ENCODE results near the gene MEGF9. TPM values are rescaled to one million over a fixed set of nuclear protein-coding genes. Genes with fewer than 3 reads are reported as not detected.
"Not testable (repeated sequence)": the region's sequence is repeated elsewhere in the genome, so short reads cannot be mapped to it uniquely, and the experiment has no call there.

MEGF9 gene
- total RNA-seq, 1 donor from 2014 or later, result 5.0 TPM

- peaks cover 9% of the 10 kb centered on the region for H3K4me1 Mint-ChIP-seq (ENCODE audit: low read depth)
- no peaks in the 10 kb centered on the region for H3K9me3 Mint-ChIP-seq
- no peak overlapping the region for H3K27ac Mint-ChIP-seq
- intact Hi-C loops (cut with micrococcal nuclease), result no loop called here
- no peak for DNase-seq (ENCODE audit: low spot score)
- no peaks in the 10 kb centered on the region for H3K36me3 Mint-ChIP-seq (ENCODE audit: low read depth)
- H3K27me3 Mint-ChIP-seq (ENCODE audit: low read depth), result no peaks in the 10 kb centered on the region
- no peak overlapping the region for H3K4me3 Mint-ChIP-seq (ENCODE audit: low read depth)
These were observed 55.1 kb downstream of the MEGF9 start for GRCh38 chr9:120659209-120659608.

GRCh38 chr9:120655005-120655622 lies 59.2 kb downstream of the MEGF9 start:
- no peaks in the 10 kb centered on the region for H3K9me3 Mint-ChIP-seq
- intact Hi-C loops (cut with micrococcal nuclease), result no loop called here
- no peak overlapping the region for H3K4me3 Mint-ChIP-seq (ENCODE audit: low read depth)
- no peaks in the 10 kb centered on the region for H3K27me3 Mint-ChIP-seq (ENCODE audit: low read depth)
- H3K36me3 Mint-ChIP-seq (ENCODE audit: low read depth), result no peaks in the 10 kb centered on the region
- H3K27ac Mint-ChIP-seq, result no peak overlapping the region
- peaks cover 9% of the 10 kb centered on the region for H3K4me1 Mint-ChIP-seq (ENCODE audit: low read depth)
- no peak for DNase-seq (ENCODE audit: low spot score)

- H3K4me1 Mint-ChIP-seq (ENCODE audit: low read depth), result peaks cover 9% of the 10 kb centered on the region
- H3K4me3 Mint-ChIP-seq (ENCODE audit: low read depth), result no peak overlapping the region
- H3K36me3 Mint-ChIP-seq (ENCODE audit: low read depth), result no peaks in the 10 kb centered on the region
- DNase-seq (ENCODE audit: low spot score), result no peak
- intact Hi-C loops (cut with micrococcal nuclease), result no loop called here
- H3K27ac Mint-ChIP-seq, result no peak overlapping the region
- H3K9me3 Mint-ChIP-seq, result no peaks in the 10 kb centered on the region
- H3K27me3 Mint-ChIP-seq (ENCODE audit: low read depth), result no peaks in the 10 kb centered on the region
These were observed 60.0 kb downstream of the MEGF9 start for GRCh38 chr9:120654272-120654671.

GRCh38 chr9:120653762-120654161 lies 60.5 kb downstream of the MEGF9 start:
- no peak for DNase-seq (ENCODE audit: low spot score)
- H3K4me1 Mint-ChIP-seq (ENCODE audit: low read depth), result peaks cover 9% of the 10 kb centered on the region
- no peak overlapping the region for H3K4me3 Mint-ChIP-seq (ENCODE audit: low read depth)
- H3K9me3 Mint-ChIP-seq, result no peaks in the 10 kb centered on the region
- intact Hi-C loops (cut with micrococcal nuclease), result no loop called here
- H3K27ac Mint-ChIP-seq, result no peak overlapping the region
- no peaks in the 10 kb centered on the region for H3K27me3 Mint-ChIP-seq (ENCODE audit: low read depth)
- H3K36me3 Mint-ChIP-seq (ENCODE audit: low read depth), result no peaks in the 10 kb centered on the region

DNA sequence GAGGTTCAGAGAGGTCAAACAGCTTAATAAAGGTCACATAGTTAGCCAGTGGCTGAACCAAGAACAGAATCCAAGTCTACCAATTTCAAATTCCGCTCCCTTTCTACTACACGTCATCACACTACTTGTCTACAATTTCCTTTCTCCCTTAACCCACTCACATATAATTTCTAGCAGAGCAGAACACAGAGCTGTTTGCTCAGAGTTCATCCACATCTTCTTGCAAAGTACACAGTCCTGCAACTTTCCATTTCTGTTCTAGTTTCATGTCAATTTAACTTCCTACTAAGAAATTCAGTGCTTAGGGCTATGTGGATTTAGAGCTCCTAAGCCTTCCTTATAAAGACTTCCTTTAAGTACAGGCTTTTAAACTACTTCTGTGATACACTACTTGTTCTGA lies 61.3 kb downstream of the MEGF9 start:
- no peak overlapping the region for H3K4me3 Mint-ChIP-seq (ENCODE audit: low read depth)
- H3K36me3 Mint-ChIP-seq (ENCODE audit: low read depth), result no peaks in the 10 kb centered on the region
- H3K27me3 Mint-ChIP-seq (ENCODE audit: low read depth), result no peaks in the 10 kb centered on the region
- H3K27ac Mint-ChIP-seq, result no peak overlapping the region
- intact Hi-C loops (cut with micrococcal nuclease), result no loop called here
- H3K4me1 Mint-ChIP-seq (ENCODE audit: low read depth), result peaks cover 9% of the 10 kb centered on the region
- no peak for DNase-seq (ENCODE audit: low spot score)
- no peaks in the 10 kb centered on the region for H3K9me3 Mint-ChIP-seq

DNA sequence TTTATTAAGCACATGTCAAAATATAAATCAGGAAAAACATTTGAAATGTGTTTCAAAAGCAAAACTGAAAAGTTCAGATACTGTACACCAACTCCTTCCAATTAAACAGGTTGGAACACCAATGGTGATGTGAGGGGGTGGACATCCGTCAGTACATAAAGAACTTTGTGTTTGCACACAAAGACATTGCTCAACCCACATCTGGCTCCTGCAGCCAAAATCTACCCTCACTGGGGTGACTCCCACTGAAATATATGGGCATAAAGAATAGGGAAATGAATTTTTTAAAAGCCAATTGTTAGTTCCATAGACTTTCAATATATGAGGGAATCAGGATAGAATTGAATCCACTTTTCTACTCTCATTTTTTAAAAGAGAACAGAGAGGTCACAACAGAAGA lies 63.9 kb downstream of the MEGF9 start:
- H3K27ac Mint-ChIP-seq, result no peak overlapping the region
- DNase-seq (ENCODE audit: low spot score), result no peak

DNA sequence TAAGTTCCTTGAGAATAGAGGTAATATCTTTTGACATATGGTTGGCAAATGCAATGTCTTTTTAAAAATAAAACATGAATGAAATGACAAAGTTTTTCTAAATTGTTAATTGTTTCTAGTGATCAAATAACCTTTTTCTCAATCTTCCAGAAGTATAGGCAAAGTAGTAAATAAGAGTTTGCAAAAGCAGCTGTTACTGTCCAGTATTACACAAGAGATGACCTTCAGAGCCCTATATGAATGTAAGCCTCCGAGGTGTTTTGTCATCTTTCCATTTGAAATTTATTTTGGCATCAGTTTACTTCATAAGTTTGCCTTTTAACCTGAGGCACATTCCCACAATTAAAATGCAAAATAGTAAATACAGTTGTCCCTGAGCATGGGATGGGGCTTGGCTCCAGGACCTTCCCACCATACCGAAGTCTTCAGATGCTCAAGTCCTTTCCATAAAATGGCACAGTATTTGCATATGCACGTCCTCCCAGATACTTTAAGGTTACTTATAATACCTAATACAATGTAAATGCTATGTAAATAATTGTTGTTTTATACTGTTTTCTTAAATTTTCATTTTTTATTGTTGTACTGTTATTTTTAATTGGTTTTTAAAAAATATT lies 65.6 kb downstream of the MEGF9 start:
- Mint-ChIP-seq H3K36me3 (ENCODE audit: low read depth) (no peaks in the 10 kb centered on the region), H3K9me3 (no peaks in the 10 kb centered on the region), H3K27ac (no peak overlapping the region), H3K27me3 (ENCODE audit: low read depth) (no peaks in the 10 kb centered on the region), H3K4me1 (ENCODE audit: low read depth) (no peaks in the 10 kb centered on the region), H3K4me3 (ENCODE audit: low read depth) (no peak overlapping the region)
- intact Hi-C loops (cut with micrococcal nuclease), result no loop called here
- no peak for DNase-seq (ENCODE audit: low spot score)

More for the DNA sequence above, 63.9 kb downstream of the MEGF9 start:
- no peak overlapping the region for H3K4me3 Mint-ChIP-seq (ENCODE audit: low read depth)
- no peaks in the 10 kb centered on the region for H3K36me3 Mint-ChIP-seq (ENCODE audit: low read depth)
- H3K4me1 Mint-ChIP-seq (ENCODE audit: low read depth), result peaks cover 6% of the 10 kb centered on the region
- no peaks in the 10 kb centered on the region for H3K27me3 Mint-ChIP-seq (ENCODE audit: low read depth)
- H3K9me3 Mint-ChIP-seq, result no peaks in the 10 kb centered on the region
- intact Hi-C loops (cut with micrococcal nuclease), result no loop called here

GRCh38 chr9:120646948-120647347 lies 67.3 kb downstream of the MEGF9 start:
- Mint-ChIP-seq H3K36me3 (ENCODE audit: low read depth) (no peaks in the 10 kb centered on the region), H3K27ac (no peak overlapping the region), H3K9me3 (no peaks in the 10 kb centered on the region), H3K4me1 (ENCODE audit: low read depth) (no peaks in the 10 kb centered on the region), H3K4me3 (ENCODE audit: low read depth) (no peak overlapping the region), H3K27me3 (ENCODE audit: low read depth) (no peaks in the 10 kb centered on the region)
- intact Hi-C loops (cut with micrococcal nuclease), result no loop called here
- DNase-seq (ENCODE audit: low spot score), result no peak

- H3K4me3 Mint-ChIP-seq (ENCODE audit: low read depth), result no peak overlapping the region
- H3K4me1 Mint-ChIP-seq (ENCODE audit: low read depth), result no peaks in the 10 kb centered on the region
- intact Hi-C loops (cut with micrococcal nuclease), result no loop called here
- no peaks in the 10 kb centered on the region for H3K27me3 Mint-ChIP-seq (ENCODE audit: low read depth)
- no peaks in the 10 kb centered on the region for H3K36me3 Mint-ChIP-seq (ENCODE audit: low read depth)
- H3K27ac Mint-ChIP-seq, result no peak overlapping the region
- no peaks in the 10 kb centered on the region for H3K9me3 Mint-ChIP-seq
- no peak for DNase-seq (ENCODE audit: low spot score)
These were observed 68.5 kb downstream of the MEGF9 start for GRCh38 chr9:120645760-120646159.

DNA sequence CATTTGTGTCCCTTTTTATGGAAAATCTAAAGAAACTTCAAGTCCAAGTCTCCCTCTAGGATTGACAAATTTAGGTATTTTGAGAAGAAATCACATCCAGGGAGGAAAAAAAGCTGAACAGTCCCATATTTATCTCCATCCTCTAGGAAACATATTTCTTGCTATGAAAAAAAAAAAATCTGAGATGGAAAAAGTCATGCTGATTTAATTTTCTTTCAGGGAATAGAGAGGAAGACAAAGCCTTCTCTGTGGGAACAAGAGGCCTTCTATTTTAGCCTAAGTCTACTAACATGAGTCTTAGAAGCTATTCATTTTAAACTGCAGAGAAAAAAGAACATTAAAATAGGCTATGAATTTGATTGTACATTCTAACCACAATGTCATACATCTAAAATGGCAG lies 71.2 kb downstream of the MEGF9 start:
- Mint-ChIP-seq H3K4me3 (ENCODE audit: low read depth) (no peak overlapping the region), H3K27ac (no peak overlapping the region), H3K4me1 (ENCODE audit: low read depth) (no peaks in the 10 kb centered on the region), H3K9me3 (no peaks in the 10 kb centered on the region), H3K27me3 (ENCODE audit: low read depth) (no peaks in the 10 kb centered on the region), H3K36me3 (ENCODE audit: low read depth) (no peaks in the 10 kb centered on the region)
- DNase-seq (ENCODE audit: low spot score), result no peak
- intact Hi-C loops (cut with micrococcal nuclease), result no loop called here

- intact Hi-C loops (cut with micrococcal nuclease), result no loop called here
- H3K27me3 Mint-ChIP-seq (ENCODE audit: low read depth), result no peaks in the 10 kb centered on the region
- H3K4me1 Mint-ChIP-seq (ENCODE audit: low read depth), result no peaks in the 10 kb centered on the region
- DNase-seq (ENCODE audit: low spot score), result no peak
- no peak overlapping the region for H3K4me3 Mint-ChIP-seq (ENCODE audit: low read depth)
- H3K9me3 Mint-ChIP-seq, result no peaks in the 10 kb centered on the region
- no peaks in the 10 kb centered on the region for H3K36me3 Mint-ChIP-seq (ENCODE audit: low read depth)
- no peak overlapping the region for H3K27ac Mint-ChIP-seq
These were observed 72.0 kb downstream of the MEGF9 start for GRCh38 chr9:120642129-120642770.

- H3K27ac Mint-ChIP-seq; H3K4me1 Mint-ChIP-seq (ENCODE audit: low read depth); H3K4me3 Mint-ChIP-seq (ENCODE audit: low read depth); intact Hi-C loops (cut with micrococcal nuclease); H3K9me3 Mint-ChIP-seq; H3K36me3 Mint-ChIP-seq (ENCODE audit: low read depth); H3K27me3 Mint-ChIP-seq (ENCODE audit: low read depth); DNase-seq (ENCODE audit: low spot score): not testable (repeated sequence)
These were observed 73.4 kb downstream of the MEGF9 start for GRCh38 chr9:120640874-120641273.

GRCh38 chr9:120640380-120640779 lies 73.9 kb downstream of the MEGF9 start:
- Mint-ChIP-seq H3K27ac (no peak overlapping the region), H3K36me3 (ENCODE audit: low read depth) (no peaks in the 10 kb centered on the region), H3K4me1 (ENCODE audit: low read depth) (no peaks in the 10 kb centered on the region), H3K27me3 (ENCODE audit: low read depth) (peaks cover 1% of the 10 kb centered on the region), H3K9me3 (peaks cover 10% of the 10 kb centered on the region), H3K4me3 (ENCODE audit: low read depth) (no peak overlapping the region)
- DNase-seq (ENCODE audit: low spot score), result no peak
- intact Hi-C loops (cut with micrococcal nuclease), result no loop called here

Measured in activated T-helper 2 cell treated with anti-CD3 and anti-CD28 coated beads, Interferon-gamma antibody, Interleukin-2, Interleukin-4, amounts not matched to agents 10 μg/mL and 5 μg/mL and 100 μg/mL, durations not matched to agents 14 hours and 24 hours and 36 hours (primary cell).